Right lobe of liver (tissue), 4 donors: ENCODE measurements around the gene ZNRF4.

Experiments used
- POLR2A ChIP-seq: fragments of 450-650 bp; IDR thresholded peaks from one replicate; pipeline ENCODE4 v1.6.1; 2017; ENCODE audit warnings: antibody characterized with exemption, mild to moderate bottlenecking
- TF ChIP-seq, protein P1 (sequence below), 4 donors: fragments of 200-600 bp in 3 of 4; fragments of 450-650 bp in 1 of 4; IDR thresholded peaks; one replicate each; pipeline versions ENCODE4 v1.5.1 to v1.8.0; 2016 to 2022; ENCODE audit warnings: antibody characterized with exemption in 4 of 4, mild to moderate bottlenecking in 2 of 4
- donor health status: DM: no; HTN: no; CAD: no.
- donor health status: DM: no; HTN: no; CAD: no.
- donor health status: DM: no; HTN: yes; CAD: no.

- no peak for TF ChIP-seq POLR2A
- TF ChIP-seq, protein P1, sequence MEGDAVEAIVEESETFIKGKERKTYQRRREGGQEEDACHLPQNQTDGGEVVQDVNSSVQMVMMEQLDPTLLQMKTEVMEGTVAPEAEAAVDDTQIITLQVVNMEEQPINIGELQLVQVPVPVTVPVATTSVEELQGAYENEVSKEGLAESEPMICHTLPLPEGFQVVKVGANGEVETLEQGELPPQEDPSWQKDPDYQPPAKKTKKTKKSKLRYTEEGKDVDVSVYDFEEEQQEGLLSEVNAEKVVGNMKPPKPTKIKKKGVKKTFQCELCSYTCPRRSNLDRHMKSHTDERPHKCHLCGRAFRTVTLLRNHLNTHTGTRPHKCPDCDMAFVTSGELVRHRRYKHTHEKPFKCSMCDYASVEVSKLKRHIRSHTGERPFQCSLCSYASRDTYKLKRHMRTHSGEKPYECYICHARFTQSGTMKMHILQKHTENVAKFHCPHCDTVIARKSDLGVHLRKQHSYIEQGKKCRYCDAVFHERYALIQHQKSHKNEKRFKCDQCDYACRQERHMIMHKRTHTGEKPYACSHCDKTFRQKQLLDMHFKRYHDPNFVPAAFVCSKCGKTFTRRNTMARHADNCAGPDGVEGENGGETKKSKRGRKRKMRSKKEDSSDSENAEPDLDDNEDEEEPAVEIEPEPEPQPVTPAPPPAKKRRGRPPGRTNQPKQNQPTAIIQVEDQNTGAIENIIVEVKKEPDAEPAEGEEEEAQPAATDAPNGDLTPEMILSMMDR (IDR thresholded peaks at IDR 0.05): no peak
Observed at GRCh38 chr19:5494773-5495172, 39.6 kb downstream of the ZNRF4 start.
